GM23248 (cell line): ENCODE data around the gene KLHL30. TPM values are rescaled to one million over a fixed set of nuclear protein-coding genes. Genes with fewer than 3 reads are reported as not detected.

Experiments used
- DNase-seq: peaks from one replicate; pipeline ENCODE4 v3.0.0-alpha.2; 2015
- H2AFZ ChIP-seq: fragments of 200-600 bp; sonication (generic); 2 replicates; pipeline ENCODE4 v1.6.1; 2016; ENCODE audit warnings: antibody characterized with exemption
- H3F3A ChIP-seq: fragments of 200-600 bp; sonication (generic); 2 replicates; pipeline ENCODE4 v1.6.1; 2016; ENCODE audit warnings: mild to moderate bottlenecking, antibody characterized with exemption, mixed run types; ENCODE audit not compliant: insufficient read depth
- H3K27ac ChIP-seq: fragments of 200-600 bp; sonication (generic); 2 replicates; pipeline ENCODE4 v1.5.1; 2016; ENCODE audit warnings: mild to moderate bottlenecking
- H3K27me3 ChIP-seq: fragments of 200-600 bp; sonication (generic); replicated peaks from 2 replicates; pipeline ENCODE4 v1.6.1; 2016; ENCODE audit warnings: mild to moderate bottlenecking; ENCODE audit not compliant: insufficient read depth
- H3K36me3 ChIP-seq: fragments of 200-600 bp; sonication (generic); 2 replicates; pipeline ENCODE4 v1.6.1; 2016; ENCODE audit warnings: low read depth, mild to moderate bottlenecking
- H3K4me1 ChIP-seq: fragments of 200-600 bp; sonication (generic); 2 replicates; pipeline ENCODE4 v1.6.1; 2016; ENCODE audit warnings: mild to moderate bottlenecking; ENCODE audit not compliant: insufficient read depth
- H3K4me2 ChIP-seq: fragments of 200-600 bp; sonication (generic); one replicate; pipeline ENCODE4 v1.6.1; 2016; ENCODE audit warnings: mild to moderate bottlenecking; ENCODE audit not compliant: unreplicated experiment
- H3K4me3 ChIP-seq: fragments of 200-600 bp; sonication (generic); 2 replicates; pipeline ENCODE4 v1.5.1; 2016; ENCODE audit warnings: mild to moderate bottlenecking
- H3K79me2 ChIP-seq: fragments of 200-600 bp; sonication (generic); 2 replicates; pipeline ENCODE4 v1.6.1; 2016; ENCODE audit warnings: mild to moderate bottlenecking; ENCODE audit not compliant: insufficient read depth
- H3K9ac ChIP-seq: fragments of 200-600 bp; sonication (generic); 2 replicates; pipeline ENCODE4 v1.6.1; 2016; ENCODE audit warnings: mild to moderate bottlenecking
- H3K9me2 ChIP-seq: fragments of 200-600 bp; sonication (generic); 2 replicates; pipeline ENCODE4 v1.6.1; 2016; ENCODE audit warnings: mixed run types, mild to moderate bottlenecking, moderate library complexity; ENCODE audit not compliant: insufficient read depth
- H3K9me3 ChIP-seq: fragments of 200-600 bp; sonication (generic); one replicate; pipeline ENCODE4 v1.6.1; 2017; ENCODE audit warnings: low read depth
- H4K20me1 ChIP-seq: fragments of 200-600 bp; sonication (generic); 2 replicates; pipeline ENCODE4 v1.6.0; 2016; ENCODE audit not compliant: insufficient read depth
- EZH2 ChIP-seq: fragments of 200-600 bp; sonication (generic); IDR thresholded peaks from 2 replicates; pipeline ENCODE4 v1.6.1; 2018; ENCODE audit warnings: antibody characterized with exemption, mild to moderate bottlenecking; ENCODE audit not compliant: insufficient read depth, poor library complexity, severe bottlenecking
- EZH2phosphoT487 ChIP-seq: fragments of 200-600 bp; sonication (generic); IDR thresholded peaks from 2 replicates; pipeline ENCODE4 v1.6.1; 2018; ENCODE audit warnings: antibody characterized with exemption, moderate library complexity, mild to moderate bottlenecking, low read depth; ENCODE audit not compliant: insufficient read depth
- WGBS, 2 experiments: methylation state at CpG; one replicate each; pipeline ENCODE4 v1.1.6; 2015 to 2017; ENCODE audit warnings: low lambda C conversion rate in 2 of 2, low coverage in 1 of 2; ENCODE audit errors: missing lambda C conversion rate in 2 of 2; 5-methylcytosine and 5-hydroxymethylcytosine counted together
- in situ Hi-C: fragments of 300-500 bp; cut with MboI; formaldehyde crosslinking; loops from 2 replicates; pipeline ENCODE4 v1.15.0; 2020
- polyA plus RNA-seq: library from polyadenylated mRNA; unstranded; fragments of >200 nt; fragmentation: Nextera tagmentation; extraction: Ambion mirVana; gene quantifications from 2 replicates; pipeline ENCODE4 v1.2.1, GENCODE V29; 2016
- total RNA-seq: library from RNA; depleted of rRNA; stranded (reverse); fragments of >200 nt; shearing (Covaris generic); gene quantifications from 2 replicates; pipeline ENCODE4 v1.2.3, GENCODE V29; 2014

KLHL30 gene
- total and polyA plus RNA-seq, 2 experiments from 2014 or later = 0.05 to 0.11 TPM

GRCh38 chr2:238105506-238106338 is 32.7 kb upstream of the KLHL30 start:
- DNase-seq = no peak
- no peak overlapping the region for H3K4me2 ChIP-seq
- H3K36me3 ChIP-seq = no peaks in the 10 kb centered on the region
- WGBS, 2 experiments = 83 to 86% methylated on average over 21 to 28 of the region's 28 CpGs
- no peaks in the 10 kb centered on the region for H3F3A ChIP-seq
- in situ Hi-C loops = no loop called here
- no peak overlapping the region for H3K27ac ChIP-seq
- H3K4me1 ChIP-seq = no peaks in the 10 kb centered on the region
- H3K4me3 ChIP-seq = no peak overlapping the region
- H4K20me1 ChIP-seq = no peaks in the 10 kb centered on the region
- no peaks in the 10 kb centered on the region for H3K27me3 ChIP-seq
- H3K9ac ChIP-seq = no peak overlapping the region
- H3K79me2 ChIP-seq = no peaks in the 10 kb centered on the region
- H2AFZ ChIP-seq = no peak overlapping the region
- H3K9me3 ChIP-seq = no peaks in the 10 kb centered on the region
- H3K9me2 ChIP-seq = no peaks in the 10 kb centered on the region
- TF ChIP-seq EZH2phosphoT487 = no peak
- TF ChIP-seq EZH2 = no peak

GRCh38 chr2:238106339-238106697 is 32.1 kb upstream of the KLHL30 start:
- WGBS, 2 experiments = 71 to 76% methylated on average over 13 of the region's 13 CpGs
- Histone ChIP-seq H3K36me3 (no peaks in the 10 kb centered on the region), H3K4me1 (no peaks in the 10 kb centered on the region), H3K27me3 (no peaks in the 10 kb centered on the region), H3K9me2 (no peaks in the 10 kb centered on the region), H3K9ac (no peak overlapping the region), H3K9me3 (no peaks in the 10 kb centered on the region), H3K79me2 (no peaks in the 10 kb centered on the region), H3F3A (no peaks in the 10 kb centered on the region), H4K20me1 (no peaks in the 10 kb centered on the region), H3K4me3 (no peak overlapping the region), H3K27ac (no peak overlapping the region), H2AFZ (no peak overlapping the region), H3K4me2 (no peak overlapping the region)
- DNase-seq = no peak
- in situ Hi-C loops = no loop called here
- TF ChIP-seq EZH2 = no peak
- TF ChIP-seq EZH2phosphoT487 = no peak

- H3K27ac ChIP-seq = no peak overlapping the region
- no peaks in the 10 kb centered on the region for H3K9me3 ChIP-seq
- 73 to 81% methylated on average over 22 to 26 of the region's 28 CpGs for WGBS, 2 experiments
- no peak for DNase-seq
- no peaks in the 10 kb centered on the region for H3K36me3 ChIP-seq
- no peaks in the 10 kb centered on the region for H3K9me2 ChIP-seq
- H4K20me1 ChIP-seq = no peaks in the 10 kb centered on the region
- H3F3A ChIP-seq = no peaks in the 10 kb centered on the region
- H3K4me3 ChIP-seq = no peak overlapping the region
- no peaks in the 10 kb centered on the region for H3K27me3 ChIP-seq
- no peaks in the 10 kb centered on the region for H3K4me1 ChIP-seq
- TF ChIP-seq EZH2phosphoT487 (no peak), EZH2 (no peak)
- no peak overlapping the region for H2AFZ ChIP-seq
- in situ Hi-C loops = no loop called here
- no peak overlapping the region for H3K9ac ChIP-seq
- no peak overlapping the region for H3K4me2 ChIP-seq
- no peaks in the 10 kb centered on the region for H3K79me2 ChIP-seq
These were observed 31.6 kb upstream of the KLHL30 start for GRCh38 chr2:238106698-238107524.

- H3K4me2 ChIP-seq = no peak overlapping the region
- TF ChIP-seq EZH2 (no peak), EZH2phosphoT487 (no peak)
These were observed 30.7 kb upstream of the KLHL30 start for GRCh38 chr2:238107525-238108422.

More at GRCh38 chr2:238107525-238108422, 30.7 kb upstream of the KLHL30 start:
- Histone ChIP-seq H3K79me2 (no peaks in the 10 kb centered on the region), H3K27ac (no peak overlapping the region), H2AFZ (no peak overlapping the region), H3K9ac (no peak overlapping the region), H3K27me3 (no peaks in the 10 kb centered on the region), H3K9me2 (no peaks in the 10 kb centered on the region), H3K4me3 (no peak overlapping the region), H3K9me3 (no peaks in the 10 kb centered on the region), H3F3A (no peaks in the 10 kb centered on the region), H3K36me3 (no peaks in the 10 kb centered on the region), H3K4me1 (no peaks in the 10 kb centered on the region), H4K20me1 (no peaks in the 10 kb centered on the region)
- WGBS, 2 experiments = 84 to 86% methylated on average over 28 of the region's 28 CpGs
- in situ Hi-C loops = no loop called here
- DNase-seq = no peak
